ENCODE measurements around the gene SH3PXD2A. TPM values are rescaled to one million over a fixed set of nuclear protein-coding genes. Genes with fewer than 3 reads are reported as not detected.
A peak's percentile ranks its signal among the peaks of the same experiment; 100 is the strongest.

Gene SH3PXD2A
- total RNA-seq, 1 donor from 2014 or later = 2.3 TPM

- no peaks in the 10 kb centered on the region for H3K27me3 Mint-ChIP-seq (ENCODE audit: insufficient read depth, low read depth)
- no peak overlapping the region for H2AFZ ChIP-seq (replicated peaks)
- H3F3A ChIP-seq (ENCODE audit: low read depth) = no peaks in the 10 kb centered on the region
- no peaks in the 10 kb centered on the region for H4K20me1 ChIP-seq (ENCODE audit: low read depth)
- TF ChIP-seq CTCF (IDR thresholded peaks at IDR 0.05) (no peak), EZH2phosphoT487 (IDR thresholded peaks at IDR 0.05) (no peak), EZH2 (IDR thresholded peaks at IDR 0.05) (no peak)
- DNase-seq (ENCODE audit: low spot score) = no peak
- H3K36me3 ChIP-seq = no peaks in the 10 kb centered on the region
- H3K9me3 Mint-ChIP-seq = no peaks in the 10 kb centered on the region
- no peaks in the 10 kb centered on the region for H3K27me3 ChIP-seq
- H3K4me1 Mint-ChIP-seq = peaks cover 6% of the 10 kb centered on the region
- no peak overlapping the region for H3K4me2 ChIP-seq
- H3K27ac Mint-ChIP-seq = no peak overlapping the region
- no peak overlapping the region for H3K4me3 Mint-ChIP-seq
- H3K36me3 Mint-ChIP-seq = no peaks in the 10 kb centered on the region
- H3K4me1 ChIP-seq = no peaks in the 10 kb centered on the region
- no peaks in the 10 kb centered on the region for H3K79me2 ChIP-seq (ENCODE audit: low read depth)
- no peak overlapping the region for H3K4me3 ChIP-seq
- H3K27ac ChIP-seq = no peak overlapping the region
- H3K9ac ChIP-seq = no peak overlapping the region
- H3K9me3 ChIP-seq (ENCODE audit: low read depth) = no peaks in the 10 kb centered on the region
These were observed 143.2 kb downstream of the SH3PXD2A start for GRCh38 chr10:103712146-103712545.

- no peaks in the 10 kb centered on the region for H3F3A ChIP-seq (ENCODE audit: low read depth)
- peaks cover 10% of the 10 kb centered on the region for H3K4me1 Mint-ChIP-seq
- H3K36me3 ChIP-seq = no peaks in the 10 kb centered on the region
- no peaks in the 10 kb centered on the region for H3K4me1 ChIP-seq
- no peak for TF ChIP-seq EZH2 (IDR thresholded peaks at IDR 0.05)
- TF ChIP-seq CTCF (IDR thresholded peaks at IDR 0.05) = peak; percentile 51
- TF ChIP-seq EZH2phosphoT487 (IDR thresholded peaks at IDR 0.05) = no peak
- H3K4me2 ChIP-seq = no peak overlapping the region
- no peaks in the 10 kb centered on the region for H3K79me2 ChIP-seq (ENCODE audit: low read depth)
- H3K9me3 Mint-ChIP-seq = no peaks in the 10 kb centered on the region
- H3K9ac ChIP-seq = no peak overlapping the region
- H3K4me3 Mint-ChIP-seq = no peak overlapping the region
- H2AFZ ChIP-seq (replicated peaks) = no peak overlapping the region
- H4K20me1 ChIP-seq (ENCODE audit: low read depth) = no peaks in the 10 kb centered on the region
- H3K4me3 ChIP-seq = no peak overlapping the region
- no peaks in the 10 kb centered on the region for H3K9me3 ChIP-seq (ENCODE audit: low read depth)
- no peak overlapping the region for H3K27ac Mint-ChIP-seq
- H3K27ac ChIP-seq = no peak overlapping the region
- no peaks in the 10 kb centered on the region for H3K27me3 ChIP-seq
- DNase-seq (ENCODE audit: low spot score) = peak; percentile 27
- H3K36me3 Mint-ChIP-seq = no peaks in the 10 kb centered on the region
- H3K27me3 Mint-ChIP-seq (ENCODE audit: insufficient read depth, low read depth) = no peaks in the 10 kb centered on the region
These were observed 143.9 kb downstream of the SH3PXD2A start for GRCh38 chr10:103711351-103711994.

GRCh38 chr10:103710490-103710889 lies 144.9 kb downstream of the SH3PXD2A start:
- no peaks in the 10 kb centered on the region for H3K27me3 ChIP-seq
- no peaks in the 10 kb centered on the region for H3K27me3 Mint-ChIP-seq (ENCODE audit: insufficient read depth, low read depth)
- no peak overlapping the region for H3K27ac Mint-ChIP-seq
- H3K4me1 ChIP-seq = no peaks in the 10 kb centered on the region
- no peaks in the 10 kb centered on the region for H3K9me3 Mint-ChIP-seq
- no peaks in the 10 kb centered on the region for H3K9me3 ChIP-seq (ENCODE audit: low read depth)
- no peak overlapping the region for H3K4me2 ChIP-seq
- no peak overlapping the region for H3K4me3 Mint-ChIP-seq
- no peak overlapping the region for H3K4me3 ChIP-seq
- H3F3A ChIP-seq (ENCODE audit: low read depth) = no peaks in the 10 kb centered on the region
- no peak overlapping the region for H3K9ac ChIP-seq
- H4K20me1 ChIP-seq (ENCODE audit: low read depth) = no peaks in the 10 kb centered on the region
- H3K36me3 Mint-ChIP-seq = no peaks in the 10 kb centered on the region
- no peak for DNase-seq (ENCODE audit: low spot score)
- H3K79me2 ChIP-seq (ENCODE audit: low read depth) = no peaks in the 10 kb centered on the region
- H3K36me3 ChIP-seq = no peaks in the 10 kb centered on the region
- H3K27ac ChIP-seq = no peak overlapping the region
- no peak overlapping the region for H2AFZ ChIP-seq (replicated peaks)
- TF ChIP-seq EZH2 (IDR thresholded peaks at IDR 0.05) (no peak), CTCF (IDR thresholded peaks at IDR 0.05) (no peak), EZH2phosphoT487 (IDR thresholded peaks at IDR 0.05) (no peak)
- H3K4me1 Mint-ChIP-seq = peaks cover 10% of the 10 kb centered on the region

Measured in neural progenitor cell (in vitro differentiated cells).